Stimulated activated CD4-positive, alpha-beta T cell treated with anti-CD3 and anti-CD28 coated beads, Interleukin-15, amount 100 ng/mL, for 24 hours (primary cell): ENCODE data around the gene DYNC1I2.
"Not testable (repeated sequence)": the region's sequence is repeated elsewhere in the genome, so short reads cannot be mapped to it uniquely, and the experiment has no call there.

ENCODE experiments used
- DNase-seq: peaks from one replicate; pipeline ENCODE4 v3.0.0-alpha.2; 2020

DYNC1I2 gene

GRCh38 chr2:171718720-171719119 is 31.5 kb downstream of the DYNC1I2 start:
- no peak for DNase-seq

- no peak for DNase-seq
These were observed 32.4 kb downstream of the DYNC1I2 start for GRCh38 chr2:171719660-171720059.

GRCh38 chr2:171723716-171724683 is 36.7 kb downstream of the DYNC1I2 start:
- DNase-seq, result no peak

- DNase-seq, result no peak
These were observed 39.7 kb downstream of the DYNC1I2 start for GRCh38 chr2:171726847-171727450.

- no peak for DNase-seq
These were observed 42.0 kb downstream of the DYNC1I2 start for GRCh38 chr2:171728989-171729951.

- DNase-seq, result no peak
These were observed 42.7 kb downstream of the DYNC1I2 start for GRCh38 chr2:171729952-171730317.

GRCh38 chr2:171735991-171736710 is 48.9 kb downstream of the DYNC1I2 start:
- DNase-seq, result no peak

- DNase-seq, result no peak
These were observed 53.9 kb downstream of the DYNC1I2 start for GRCh38 chr2:171741189-171741588.

- no peak for DNase-seq
These were observed 55.5 kb downstream of the DYNC1I2 start for GRCh38 chr2:171742760-171743159.

GRCh38 chr2:171745141-171745540 is 57.9 kb downstream of the DYNC1I2 start:
- DNase-seq, result no peak

- no peak for DNase-seq
These were observed 58.5 kb downstream of the DYNC1I2 start for GRCh38 chr2:171745806-171746205.

- no peak for DNase-seq
These were observed 60.1 kb downstream of the DYNC1I2 start for GRCh38 chr2:171747371-171747770.

- no peak for DNase-seq
These were observed 67.1 kb downstream of the DYNC1I2 start for GRCh38 chr2:171754254-171754939.

GRCh38 chr2:171758762-171759161 is 71.5 kb downstream of the DYNC1I2 start:
- DNase-seq, result not testable (repeated sequence)

- not testable (repeated sequence) for DNase-seq
These were observed 73.9 kb downstream of the DYNC1I2 start for GRCh38 chr2:171761176-171761575.

GRCh38 chr2:171762879-171763573 is 75.8 kb downstream of the DYNC1I2 start:
- no peak for DNase-seq

GRCh38 chr2:171763602-171764001 is 76.3 kb downstream of the DYNC1I2 start:
- no peak for DNase-seq

- DNase-seq, result no peak
These were observed 84.2 kb downstream of the DYNC1I2 start for GRCh38 chr2:171771463-171771862.

- DNase-seq, result no peak
These were observed 85.1 kb downstream of the DYNC1I2 start for GRCh38 chr2:171772373-171772772.

GRCh38 chr2:171774581-171774980 is 87.3 kb downstream of the DYNC1I2 start:
- DNase-seq, result not testable (repeated sequence)

GRCh38 chr2:171778515-171778914 is 91.2 kb downstream of the DYNC1I2 start:
- no peak for DNase-seq
